HepG2 (cell line): ENCODE measurements around the gene FGD2. TPM values are rescaled to one million over a fixed set of nuclear protein-coding genes. Genes with fewer than 3 reads are reported as not detected.
A peak's percentile ranks its signal among the peaks of the same experiment; 100 is the strongest.

Source experiments
- CEBPB ChIP-seq: IDR thresholded peaks from 2 replicates; pipeline ENCODE4 v1.6.1; 2011; ENCODE audit warnings: low read depth, low read length, improper control_type of control experiment, borderline replicate concordance
- HIVEP1 ChIP-seq: sonication (generic); formaldehyde crosslinking; IDR thresholded peaks from 2 replicates; pipeline ENCODE4 v1.4.0; 2020; ENCODE audit warnings: mild to moderate bottlenecking, missing genetic modification reagents
- HNRNPK ChIP-seq: fragments of 200-400 bp; formaldehyde crosslinking; IDR thresholded peaks from 2 replicates; pipeline ENCODE4 v1.6.1; 2018; ENCODE audit warnings: low read length, low read depth, moderate library complexity, mild to moderate bottlenecking; ENCODE audit not compliant: poor library complexity, severe bottlenecking
- HNRNPUL1 ChIP-seq: fragments of 200-400 bp; formaldehyde crosslinking; IDR thresholded peaks from 2 replicates; pipeline ENCODE4 v1.6.1; 2017; ENCODE audit warnings: low read depth, mild to moderate bottlenecking, low read length, moderate library complexity
- KLF16 ChIP-seq, 2 experiments: sonication (generic) in 1 of 2; formaldehyde crosslinking in 1 of 2; IDR thresholded peaks; 2 replicates each; pipeline versions ENCODE4 v1.6.1 to v1.8.0; 2016 to 2023; ENCODE audit warnings: missing genetic modification reagents in 2 of 2, missing compliant biosample characterization in 1 of 2
- MTERF4 ChIP-seq: sonication (generic); formaldehyde crosslinking; IDR thresholded peaks from 2 replicates; pipeline ENCODE4 v1.8.0; 2023; ENCODE audit warnings: mild to moderate bottlenecking, missing genetic modification reagents
- MYNN ChIP-seq: sonication (generic); formaldehyde crosslinking; IDR thresholded peaks from 2 replicates; pipeline ENCODE4 v1.4.0; 2020; ENCODE audit warnings: mild to moderate bottlenecking, low read depth, missing genetic modification reagents
- NFAT5 ChIP-seq: sonication (generic); formaldehyde crosslinking; IDR thresholded peaks from 2 replicates; pipeline ENCODE4 v1.4.0; 2020; ENCODE audit warnings: missing genetic modification reagents
- NR1H2 ChIP-seq: sonication (generic); formaldehyde crosslinking; IDR thresholded peaks from 2 replicates; pipeline ENCODE4 v1.8.1; 2022; ENCODE audit warnings: low read depth, missing genetic modification reagents, borderline replicate concordance
- SATB2 ChIP-seq: sonication (generic); formaldehyde crosslinking; IDR thresholded peaks from 2 replicates; pipeline ENCODE4 v1.5.0; 2020; ENCODE audit warnings: missing genetic modification reagents
- SOX13 ChIP-seq, 3 experiments: fragments of 450-650 bp in 1 of 3; sonication (generic) in 1 of 3; formaldehyde crosslinking in 1 of 3; IDR thresholded peaks in 2 of 3; conservative IDR thresholded peaks in 1 of 3; 2 replicates each; pipeline versions ENCODE4 v1.5.0 to v1.6.1; 2016 to 2020; ENCODE audit warnings: antibody characterized with exemption in 1 of 3, mild to moderate bottlenecking in 1 of 3, missing compliant biosample characterization in 1 of 3, missing genetic modification reagents in 1 of 3, moderate library complexity in 1 of 3
- TCF12 ChIP-seq, 2 experiments: fragments of 450-650 bp in 1 of 2; sonication (generic) in 1 of 2; formaldehyde crosslinking in 1 of 2; IDR thresholded peaks; 2 replicates each; pipeline versions ENCODE4 v1.6.1 to v1.8.0; 2017 to 2022; ENCODE audit warnings: antibody characterized with exemption in 1 of 2, mild to moderate bottlenecking in 1 of 2, missing genetic modification reagents in 1 of 2, moderate library complexity in 1 of 2
- TRIM24 ChIP-seq: sonication (generic); formaldehyde crosslinking; IDR thresholded peaks from 2 replicates; pipeline ENCODE4 v1.8.0; 2022; ENCODE audit warnings: mild to moderate bottlenecking, missing genetic modification reagents
- ZFP36 ChIP-seq: fragments of 150-350 bp; IDR thresholded peaks from 2 replicates; pipeline ENCODE4 v1.6.1; 2018; ENCODE audit warnings: borderline replicate concordance, low read length, low read depth; ENCODE audit not compliant: partially characterized antibody
- ZFY ChIP-seq: sonication (generic); formaldehyde crosslinking; IDR thresholded peaks from 2 replicates; pipeline ENCODE4 v1.4.0; 2020; ENCODE audit warnings: missing genetic modification reagents
- ZNF331 ChIP-seq: sonication (generic); formaldehyde crosslinking; IDR thresholded peaks from 2 replicates; pipeline ENCODE4 v1.4.0; 2020; ENCODE audit warnings: missing genetic modification reagents
- ZNF430 ChIP-seq: sonication (generic); formaldehyde crosslinking; IDR thresholded peaks from 2 replicates; pipeline ENCODE4 v1.9.0; 2021; ENCODE audit warnings: mild to moderate bottlenecking, missing genetic modification reagents
- ZNF577 ChIP-seq: sonication (generic); formaldehyde crosslinking; IDR thresholded peaks from 2 replicates; pipeline ENCODE4 v1.4.0; 2020; ENCODE audit warnings: mild to moderate bottlenecking, low read depth, missing genetic modification reagents, borderline replicate concordance
- ZNF709 ChIP-seq: sonication (generic); formaldehyde crosslinking; IDR thresholded peaks from 2 replicates; pipeline ENCODE4 v1.5.0; 2020; ENCODE audit warnings: mild to moderate bottlenecking, missing genetic modification reagents
- polyA plus RNA-seq, 8 experiments: library from polyadenylated mRNA; depleted of rRNA in 3 of 8; stranded (reverse) in 7 of 8; unstranded in 1 of 8; fragments of >200 nt; fragmentation: Illumina TruSeq in 4 of 8; extraction: Trizol in 4 of 8; gene quantifications; 2 replicates each; pipeline versions ENCODE4 v1.2.1 to v1.2.3, GENCODE V29; 2011 to 2016; ENCODE audit warnings: low read depth in 4 of 8, missing spikeins in 1 of 8, mixed read lengths in 1 of 8; ENCODE audit not compliant: insufficient read depth in 1 of 8
- total RNA-seq, 5 experiments: library from RNA; depleted of rRNA; stranded (reverse); fragments of >200 nt; fragmentation: Illumina TruSeq; extraction: Trizol; gene quantifications; 2 replicates each; pipeline ENCODE4 v1.2.3, GENCODE V29; 2016; ENCODE audit warnings: low read depth in 1 of 5

FGD2 gene
- total and polyA plus RNA-seq, 2 of the 13 experiments (the other 11 are each of a cell fraction or from before 2014, with no cell fraction given): not detected

GRCh38 chr6:37059344-37060194, 54.1 kb downstream of the FGD2 start (continued):
- no peak for TF ChIP-seq NFAT5 (CRISPR knock-in tag)
- no peak for TF ChIP-seq MTERF4
- peak; percentile 15; the same call in 1 of the 2 replicates for TF ChIP-seq TRIM24 (CRISPR knock-in tag)
- peak; percentile 57; the same call in 1 of the 2 replicates for TF ChIP-seq ZFY
- peak; percentile 39; the same call in 1 of the 2 replicates for TF ChIP-seq SATB2 (CRISPR knock-in tag)
- peak; percentile 94 for TF ChIP-seq ZNF709 (CRISPR knock-in tag)
- no peak for TF ChIP-seq HNRNPK
- TF ChIP-seq ZNF331 (CRISPR knock-in tag): peak; percentile 88
- no peak for TF ChIP-seq HNRNPUL1
- no peak for TF ChIP-seq MYNN (CRISPR knock-in tag)
- no peak for TF ChIP-seq ZNF430
- TF ChIP-seq NR1H2 (CRISPR knock-in tag): no peak
- TF ChIP-seq SOX13 (IDR thresholded peaks at IDR 0.05): peak; percentile 58; the same call in 1 of the 2 replicates
- peak in 1 of 2 experiments; percentile 86; a peak in 2 of 4 replicates for TF ChIP-seq SOX13 (CRISPR knock-in tag; conservative IDR thresholded peaks at IDR 0.05 in 1 of 2, IDR thresholded peaks at IDR 0.05 in 1 of 2)
- no peak for TF ChIP-seq ZFP36
- TF ChIP-seq KLF16 (CRISPR knock-in tag; IDR thresholded peaks at IDR 0.05): peak in 1 of 2 experiments; percentile 91; a peak in 1 of 4 replicates
- TF ChIP-seq TCF12 (IDR thresholded peaks at IDR 0.05): no peak
- TF ChIP-seq TCF12 (CRISPR knock-in tag; IDR thresholded peaks at IDR 0.05): no peak
- TF ChIP-seq CEBPB: 0 out of 2 replicates have a peak, but pooled peaks have one; percentile 8
- no peak for TF ChIP-seq ZNF577 (CRISPR knock-in tag)
- TF ChIP-seq HIVEP1: peak; percentile 22; the same call in 1 of the 2 replicates
